HepG2 (cell line): Measurements from ENCODE around the gene BCL2L2. TPM values are rescaled to one million over a fixed set of nuclear protein-coding genes. Genes with fewer than 3 reads are reported as not detected.

Experiments
- ADNP ChIP-seq: sonication (generic); formaldehyde crosslinking; IDR thresholded peaks from 2 replicates; pipeline ENCODE4 v1.4.0; 2020; ENCODE audit warnings: missing genetic modification reagents
- ATF7-NPFF ChIP-seq: sonication (generic); formaldehyde crosslinking; IDR thresholded peaks from 2 replicates; pipeline ENCODE4 v1.8.1; 2023; ENCODE audit warnings: mild to moderate bottlenecking, low read depth, missing genetic modification reagents, moderate library complexity
- BORCS8-MEF2B ChIP-seq: sonication (generic); formaldehyde crosslinking; IDR thresholded peaks from 2 replicates; pipeline ENCODE4 v1.8.0; 2022; ENCODE audit warnings: mild to moderate bottlenecking, missing genetic modification reagents
- CBX2 ChIP-seq, 2 experiments: fragments of 200-600 bp in 1 of 2; sonication (generic); formaldehyde crosslinking in 1 of 2; IDR thresholded peaks; 2 replicates each; pipeline versions ENCODE4 v1.7.0 to v1.8.1; 2018 to 2022; ENCODE audit warnings: low read depth in 2 of 2, low read length in 1 of 2, mild to moderate bottlenecking in 1 of 2, missing genetic modification reagents in 1 of 2
- CENPT ChIP-seq: sonication (generic); formaldehyde crosslinking; IDR thresholded peaks from 2 replicates; pipeline ENCODE4 v1.8.0; 2022; ENCODE audit warnings: low read depth, mild to moderate bottlenecking, moderate library complexity, missing genetic modification reagents
- EP300 ChIP-seq, 3 experiments: sonication (generic) in 1 of 3; formaldehyde crosslinking in 1 of 3; IDR thresholded peaks; 2 replicates each; pipeline versions ENCODE4 v1.5.1 to v1.6.1; 2011 to 2020; ENCODE audit warnings: low read depth in 2 of 3, low read length in 2 of 3, borderline replicate concordance in 1 of 3, improper control_type of control experiment in 1 of 3, mild to moderate bottlenecking in 1 of 3, missing genetic modification reagents in 1 of 3, moderate library complexity in 1 of 3
- EZH2 ChIP-seq: conservative IDR thresholded peaks from 2 replicates; pipeline ENCODE4 v1.6.1; 2012; ENCODE audit warnings: mild to moderate bottlenecking, low read depth, low read length, moderate library complexity
- FOXM1 ChIP-seq: sonication (generic); formaldehyde crosslinking; IDR thresholded peaks from 2 replicates; pipeline ENCODE4 v1.5.0; 2020; ENCODE audit warnings: missing genetic modification reagents
- HOXA3 ChIP-seq: sonication (generic); formaldehyde crosslinking; IDR thresholded peaks from 2 replicates; pipeline ENCODE4 v1.5.0; 2020; ENCODE audit warnings: missing genetic modification reagents
- IRF2 ChIP-seq: IDR thresholded peaks from 2 replicates; pipeline ENCODE4 v1.6.1; 2018; ENCODE audit warnings: missing genetic modification reagents, missing compliant biosample characterization
- ISX ChIP-seq: sonication (generic); formaldehyde crosslinking; conservative IDR thresholded peaks from 2 replicates; pipeline ENCODE4 v1.5.0; 2020; ENCODE audit warnings: missing genetic modification reagents
- KAT2B ChIP-seq: fragments of 150-350 bp; IDR thresholded peaks from 2 replicates; pipeline ENCODE4 v1.6.1; 2014; ENCODE audit warnings: low read depth, low read length, borderline replicate concordance
- KAT8 ChIP-seq: IDR thresholded peaks from 2 replicates; pipeline ENCODE4 v1.6.1; 2016; ENCODE audit warnings: missing genetic modification reagents, missing compliant biosample characterization
- KLF13 ChIP-seq: sonication (generic); formaldehyde crosslinking; IDR thresholded peaks from 2 replicates; pipeline ENCODE4 v1.4.0; 2020; ENCODE audit warnings: mild to moderate bottlenecking, missing genetic modification reagents
- MAFG ChIP-seq: sonication (generic); formaldehyde crosslinking; IDR thresholded peaks from 2 replicates; pipeline ENCODE4 v1.5.1; 2020; ENCODE audit warnings: mild to moderate bottlenecking, missing genetic modification reagents
- NFE2L1 ChIP-seq: sonication (generic); formaldehyde crosslinking; IDR thresholded peaks from 2 replicates; pipeline ENCODE4 v1.4.0; 2020; ENCODE audit warnings: missing genetic modification reagents, mild to moderate bottlenecking, borderline replicate concordance
- SATB2 ChIP-seq: sonication (generic); formaldehyde crosslinking; IDR thresholded peaks from 2 replicates; pipeline ENCODE4 v1.5.0; 2020; ENCODE audit warnings: missing genetic modification reagents
- SETDB1 ChIP-seq: sonication (generic); formaldehyde crosslinking; IDR thresholded peaks from 2 replicates; pipeline ENCODE4 v1.5.1; 2020; ENCODE audit warnings: missing genetic modification reagents, mild to moderate bottlenecking, borderline replicate concordance
- TAF1 ChIP-seq: sonication (generic); formaldehyde crosslinking; IDR thresholded peaks from 2 replicates; pipeline ENCODE4 v1.4.0; 2020; ENCODE audit warnings: missing genetic modification reagents
- TCF7L2 ChIP-seq: IDR thresholded peaks from 2 replicates; pipeline ENCODE4 v1.6.1; 2011; ENCODE audit warnings: mild to moderate bottlenecking, low read depth, low read length, moderate library complexity
- TSC22D2 ChIP-seq: sonication (generic); formaldehyde crosslinking; IDR thresholded peaks from 2 replicates; pipeline ENCODE4 v1.5.1; 2020; ENCODE audit warnings: missing genetic modification reagents, mild to moderate bottlenecking, borderline replicate concordance
- ZKSCAN1 ChIP-seq: fragments of 150-350 bp; IDR thresholded peaks from 2 replicates; pipeline ENCODE4 v1.6.1; 2014; ENCODE audit warnings: low read length
- ZNF274 ChIP-seq: sonication (generic); formaldehyde crosslinking; IDR thresholded peaks from 2 replicates; pipeline ENCODE4 v1.5.1; 2020; ENCODE audit warnings: mild to moderate bottlenecking, missing genetic modification reagents
- ZNF335 ChIP-seq: sonication (generic); formaldehyde crosslinking; IDR thresholded peaks from 2 replicates; pipeline ENCODE4 v1.4.0; 2020; ENCODE audit warnings: missing genetic modification reagents
- ZNF589 ChIP-seq: sonication (generic); formaldehyde crosslinking; conservative IDR thresholded peaks from 2 replicates; pipeline ENCODE4 v1.8.0; 2022; ENCODE audit warnings: mild to moderate bottlenecking, moderate library complexity, missing genetic modification reagents
- ZNF674 ChIP-seq: sonication (generic); formaldehyde crosslinking; IDR thresholded peaks from 2 replicates; pipeline ENCODE4 v1.5.0; 2020; ENCODE audit warnings: low read depth, mild to moderate bottlenecking, missing genetic modification reagents
- ZNF678 ChIP-seq: sonication (generic); formaldehyde crosslinking; IDR thresholded peaks from 2 replicates; pipeline ENCODE4 v1.4.0; 2020; ENCODE audit warnings: mild to moderate bottlenecking, missing genetic modification reagents
- ZNF720 ChIP-seq: sonication (generic); formaldehyde crosslinking; IDR thresholded peaks from 2 replicates; pipeline ENCODE4 v1.4.0; 2020; ENCODE audit warnings: missing genetic modification reagents
- ZNF773 ChIP-seq: sonication (generic); formaldehyde crosslinking; IDR thresholded peaks from 2 replicates; pipeline ENCODE4 v1.4.0; 2020; ENCODE audit warnings: missing genetic modification reagents, borderline replicate concordance
- ZNF850 ChIP-seq: sonication (generic); formaldehyde crosslinking; conservative IDR thresholded peaks from 2 replicates; pipeline ENCODE4 v1.9.0; 2021; ENCODE audit warnings: mild to moderate bottlenecking, missing genetic modification reagents
- polyA plus RNA-seq, 8 experiments: library from polyadenylated mRNA; depleted of rRNA in 3 of 8; stranded (reverse) in 7 of 8; unstranded in 1 of 8; fragments of >200 nt; fragmentation: Illumina TruSeq in 4 of 8; extraction: Trizol in 4 of 8; gene quantifications; 2 replicates each; pipeline versions ENCODE4 v1.2.1 to v1.2.3, GENCODE V29; 2011 to 2016; ENCODE audit warnings: low read depth in 4 of 8, missing spikeins in 1 of 8, mixed read lengths in 1 of 8; ENCODE audit not compliant: insufficient read depth in 1 of 8
- total RNA-seq, 5 experiments: library from RNA; depleted of rRNA; stranded (reverse); fragments of >200 nt; fragmentation: Illumina TruSeq; extraction: Trizol; gene quantifications; 2 replicates each; pipeline ENCODE4 v1.2.3, GENCODE V29; 2016; ENCODE audit warnings: low read depth in 1 of 5
- TF ChIP-seq, protein P1 (sequence below): sonication (generic); formaldehyde crosslinking; IDR thresholded peaks from 2 replicates; pipeline ENCODE4 v1.8.0; 2022; ENCODE audit warnings: mild to moderate bottlenecking, missing genetic modification reagents; ENCODE audit not compliant: insufficient replicate concordance

BCL2L2 gene
- total and polyA plus RNA-seq, 2 of the 13 experiments (the other 11 are each of a cell fraction or from before 2014, with no cell fraction given) = 28.1 to 49.8 TPM

DNA sequence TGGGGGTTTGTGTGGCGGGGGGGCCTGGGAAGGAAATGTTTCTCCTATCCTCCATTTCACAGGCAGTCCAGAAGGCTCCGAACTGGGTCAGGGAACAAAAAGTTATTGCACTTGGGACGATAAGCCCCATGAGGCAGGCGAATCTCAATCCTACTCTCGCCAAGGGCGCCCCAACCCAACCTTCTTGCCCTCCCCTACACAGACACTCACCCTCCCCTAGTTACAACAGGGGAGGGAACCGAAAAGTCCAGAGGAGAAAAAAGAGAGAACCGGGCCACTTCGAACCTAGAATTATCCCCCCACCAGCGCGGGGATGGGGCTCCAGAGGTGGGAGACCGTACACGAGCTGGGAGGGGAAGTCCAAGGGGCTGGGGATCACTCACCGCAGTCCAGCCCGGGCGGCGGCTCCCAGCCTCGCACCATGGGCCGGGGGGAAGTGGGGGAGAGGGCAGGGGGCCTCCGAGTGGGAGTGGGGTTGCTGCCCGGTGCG is 21.1 kb upstream of the BCL2L2 start (continued):
- TF ChIP-seq EP300 (IDR thresholded peaks at IDR 0.05; ENCODE audit: low read depth in 2 of 2, low read length in 2 of 2) = no peak
- peak; percentile 26; the same call in 1 of the 2 replicates for TF ChIP-seq EP300 (CRISPR knock-in tag; IDR thresholded peaks at IDR 0.05; ENCODE audit: borderline replicate concordance)
- TF ChIP-seq ZNF674 (CRISPR knock-in tag) = no peak
- no peak for TF ChIP-seq HOXA3 (CRISPR knock-in tag)
- TF ChIP-seq ZNF850 = no peak
- no peak for TF ChIP-seq ZNF589 (CRISPR knock-in tag)
- no peak for TF ChIP-seq CENPT (CRISPR knock-in tag)
- TF ChIP-seq EZH2 = no peak
- TF ChIP-seq ZKSCAN1 = no peak
- no peak for TF ChIP-seq KAT8 (CRISPR knock-in tag)
- TF ChIP-seq ATF7-NPFF (CRISPR knock-in tag) = no peak
- TF ChIP-seq IRF2 (CRISPR knock-in tag) = no peak
- TF ChIP-seq NFE2L1 (CRISPR knock-in tag) = 0 out of 2 replicates have a peak, but pooled peaks have one; percentile 69
- TF ChIP-seq ZNF274 = 0 out of 2 replicates have a peak, but pooled peaks have one; percentile 10
- TF ChIP-seq TCF7L2 = no peak
- no peak for TF ChIP-seq ADNP (CRISPR knock-in tag)
- no peak for TF ChIP-seq KAT2B
- no peak for TF ChIP-seq ZNF678 (CRISPR knock-in tag)
- TF ChIP-seq ZNF720 (CRISPR knock-in tag) = no peak
- no peak for TF ChIP-seq CBX2 (IDR thresholded peaks at IDR 0.05; ENCODE audit: low read depth, low read length)
- no peak for TF ChIP-seq CBX2 (CRISPR knock-in tag; IDR thresholded peaks at IDR 0.05; ENCODE audit: low read depth)
- peak; percentile 47; the same call in 1 of the 2 replicates for TF ChIP-seq KLF13
- no peak; the same call in 1 of the 2 replicates for TF ChIP-seq SETDB1 (CRISPR knock-in tag)
- TF ChIP-seq ZNF773 = no peak
- TF ChIP-seq MAFG (CRISPR knock-in tag) = no peak
- no peak for TF ChIP-seq SATB2 (CRISPR knock-in tag)
- TF ChIP-seq ZNF335 (CRISPR knock-in tag) = peak; percentile 0; the same call in 1 of the 2 replicates
- 0 out of 2 replicates have a peak, but pooled peaks have one; percentile 27 for TF ChIP-seq TSC22D2 (CRISPR knock-in tag)
- TF ChIP-seq TAF1 = no peak
- TF ChIP-seq, protein P1, sequence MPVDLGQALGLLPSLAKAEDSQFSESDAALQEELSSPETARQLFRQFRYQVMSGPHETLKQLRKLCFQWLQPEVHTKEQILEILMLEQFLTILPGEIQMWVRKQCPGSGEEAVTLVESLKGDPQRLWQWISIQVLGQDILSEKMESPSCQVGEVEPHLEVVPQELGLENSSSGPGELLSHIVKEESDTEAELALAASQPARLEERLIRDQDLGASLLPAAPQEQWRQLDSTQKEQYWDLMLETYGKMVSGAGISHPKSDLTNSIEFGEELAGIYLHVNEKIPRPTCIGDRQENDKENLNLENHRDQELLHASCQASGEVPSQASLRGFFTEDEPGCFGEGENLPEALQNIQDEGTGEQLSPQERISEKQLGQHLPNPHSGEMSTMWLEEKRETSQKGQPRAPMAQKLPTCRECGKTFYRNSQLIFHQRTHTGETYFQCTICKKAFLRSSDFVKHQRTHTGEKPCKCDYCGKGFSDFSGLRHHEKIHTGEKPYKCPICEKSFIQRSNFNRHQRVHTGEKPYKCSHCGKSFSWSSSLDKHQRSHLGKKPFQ (CRISPR knock-in tag) = peak; percentile 7
- TF ChIP-seq ISX (CRISPR knock-in tag) = no peak; the same call in 1 of the 2 replicates
- peak; percentile 14; the same call in 1 of the 2 replicates for TF ChIP-seq BORCS8-MEF2B (CRISPR knock-in tag)
- no peak for TF ChIP-seq FOXM1 (CRISPR knock-in tag)
